Urinary bladder (tissue), 4 donors: ENCODE data around the gene HM13. TPM values are rescaled to one million over a fixed set of nuclear protein-coding genes. Genes with fewer than 3 reads are reported as not detected.
"Not testable (repeated sequence)": the region's sequence is repeated elsewhere in the genome, so short reads cannot be mapped to it uniquely, and the experiment has no call there.

ENCODE experiments used
- DNase-seq: peaks from one replicate; pipeline ENCODE4 v3.0.0-alpha.2; 2015; ENCODE audit errors: extremely low spot score
- H3K27ac ChIP-seq: one replicate; pipeline ENCODE4 v1.5.1; 2013; ENCODE audit warnings: low read depth, mild to moderate bottlenecking, moderate library complexity
- H3K36me3 ChIP-seq: one replicate; pipeline ENCODE4 v1.6.1; 2013; ENCODE audit warnings: mild to moderate bottlenecking, moderate library complexity; ENCODE audit not compliant: insufficient read depth
- H3K4me1 ChIP-seq: one replicate; pipeline ENCODE4 v1.6.1; 2013; ENCODE audit warnings: mild to moderate bottlenecking, moderate library complexity; ENCODE audit not compliant: insufficient read depth
- H3K4me3 ChIP-seq: one replicate; pipeline ENCODE4 v1.5.1; 2013; ENCODE audit warnings: low read depth, low read length
- WGBS: extraction: QIAGEN DNeasy Blood & Tissue Kit; methylation state at CpG from one replicate; pipeline ENCODE4 v1.1.7; 2013; 5-methylcytosine and 5-hydroxymethylcytosine counted together
- polyA plus RNA-seq: library from polyadenylated mRNA; stranded (reverse); fragments of 200-250 nt; gene quantifications from one replicate; pipeline ENCODE4 v1.2.3, GENCODE V29; 2013
- total RNA-seq: library from RNA; depleted of rRNA; stranded (reverse); fragments of >200 nt; gene quantifications from one replicate; pipeline ENCODE4 v1.2.3, GENCODE V29; 2014
- donor health status: healthy with polysubstance abuse.
- donor health status: healthy.

HM13 gene
- total and polyA plus RNA-seq, 2 donors, result 48.8 to 90.4 TPM

DNA sequence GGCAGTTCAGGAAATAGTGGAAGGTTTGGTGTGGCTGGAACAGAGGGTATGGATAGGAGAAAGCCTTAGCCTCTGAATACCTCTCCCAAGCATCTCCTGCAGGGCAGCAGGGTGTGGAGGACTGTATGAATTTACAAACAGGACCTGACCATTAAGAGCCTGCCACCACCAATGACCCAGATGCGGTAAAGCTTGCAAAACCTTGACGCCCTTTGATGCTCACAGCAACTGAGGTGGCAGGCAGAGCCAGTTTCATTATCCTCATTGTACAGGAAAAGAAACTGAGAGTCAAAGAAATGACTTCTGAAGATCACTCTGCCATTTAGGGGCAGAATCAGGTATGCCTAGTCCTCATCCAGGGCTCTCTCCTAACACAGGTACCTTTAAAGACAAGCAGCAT is 2.4 kb downstream of the HM13 start:
- no peaks in the 10 kb centered on the region for H3K36me3 ChIP-seq
- DNase-seq, result no peak
- H3K4me3 ChIP-seq, result no peak overlapping the region
- no peaks in the 10 kb centered on the region for H3K4me1 ChIP-seq
- H3K27ac ChIP-seq, result no peak overlapping the region
- 96% methylated on average over 2 of the region's 2 CpGs for WGBS

DNA sequence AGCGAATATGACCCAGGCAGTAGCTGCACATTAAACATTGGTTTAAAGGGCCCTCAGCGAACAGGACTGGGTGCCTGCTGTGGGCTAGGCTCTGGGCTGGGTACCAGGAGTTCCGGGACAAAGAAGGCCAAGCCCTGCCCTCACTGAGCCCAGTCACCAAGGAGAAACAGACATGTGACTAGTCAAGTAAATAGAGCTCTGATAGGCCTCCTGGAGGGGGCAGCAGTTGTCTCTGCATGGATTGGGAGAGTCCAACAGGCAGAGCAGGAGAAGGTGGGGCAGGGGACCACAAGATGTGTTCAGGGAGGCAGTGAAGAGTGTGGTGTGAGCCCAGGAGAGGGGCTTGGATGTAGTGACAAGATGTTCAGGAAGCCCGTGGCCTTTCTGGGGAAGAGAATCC is 3.1 kb downstream of the HM13 start:
- no peak overlapping the region for H3K4me3 ChIP-seq
- no peaks in the 10 kb centered on the region for H3K36me3 ChIP-seq
- H3K27ac ChIP-seq, result no peak overlapping the region
- no peaks in the 10 kb centered on the region for H3K4me1 ChIP-seq
- no peak for DNase-seq
- 75% methylated on average over 4 of the region's 4 CpGs for WGBS

GRCh38 chr20:31521267-31521666 is 7.0 kb downstream of the HM13 start:
- not testable (repeated sequence) for DNase-seq, H3K27ac ChIP-seq, H3K4me1 ChIP-seq

DNA sequence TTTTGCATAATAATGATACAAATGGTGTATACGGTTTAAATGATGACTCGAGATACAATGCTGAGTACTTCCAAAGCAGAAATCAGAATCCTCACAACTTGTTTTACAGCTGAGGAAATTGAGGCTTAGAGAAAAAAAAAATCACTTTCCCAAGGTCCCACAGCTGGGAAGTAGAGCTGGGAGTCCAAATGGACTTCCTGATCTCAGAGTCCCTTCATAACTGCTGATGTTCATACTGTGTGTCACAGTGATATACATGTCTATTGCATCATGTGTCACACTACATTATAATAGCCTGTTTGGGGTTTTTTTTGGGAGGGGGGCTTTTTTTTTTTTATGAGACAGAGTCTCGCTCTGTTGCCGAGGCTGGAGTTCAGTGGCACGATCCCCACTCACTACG is 8.5 kb downstream of the HM13 start:
- DNase-seq, result no peak
- Histone ChIP-seq H3K4me1 (no peaks in the 10 kb centered on the region), H3K36me3 (no peaks in the 10 kb centered on the region), H3K27ac (no peak overlapping the region), H3K4me3 (no peak overlapping the region)
- 88% methylated on average over 6 of the region's 6 CpGs for WGBS

More at GRCh38 chr20:31521267-31521666, 7.0 kb downstream of the HM13 start:
- WGBS, result 85% methylated on average over 7 of the region's 7 CpGs
- H3K4me3 ChIP-seq, H3K36me3 ChIP-seq: not testable (repeated sequence)

- 86% methylated on average over 8 of the region's 8 CpGs for WGBS
- Histone ChIP-seq H3K4me3 (no peak overlapping the region), H3K4me1 (no peaks in the 10 kb centered on the region), H3K27ac (no peak overlapping the region), H3K36me3 (no peaks in the 10 kb centered on the region)
- DNase-seq, result no peak
Measured at GRCh38 chr20:31523361-31524283, 9.4 kb downstream of the HM13 start.

DNA sequence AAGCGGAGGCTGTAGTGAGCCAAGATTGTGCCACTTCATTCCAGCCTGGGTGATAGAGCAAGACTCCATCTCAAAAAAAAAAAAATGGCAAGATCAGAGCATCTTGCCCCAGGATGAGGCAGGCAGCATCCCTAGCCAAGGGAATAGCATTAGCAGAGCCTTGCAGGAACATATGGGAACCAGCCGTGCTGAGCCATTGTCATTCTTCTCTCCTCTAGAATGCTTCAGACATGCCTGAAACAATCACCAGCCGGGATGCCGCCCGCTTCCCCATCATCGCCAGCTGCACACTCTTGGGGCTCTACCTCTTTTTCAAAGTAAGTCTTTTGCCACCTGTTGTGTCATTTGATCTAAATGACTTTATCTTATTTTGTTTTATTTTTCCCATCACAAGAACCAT is 13.0 kb downstream of the HM13 start:
- H3K36me3 ChIP-seq, result no peaks in the 10 kb centered on the region
- H3K4me1 ChIP-seq, result no peaks in the 10 kb centered on the region
- DNase-seq, result no peak
- 93% methylated on average over 6 of the region's 6 CpGs for WGBS
- H3K27ac ChIP-seq, result no peak overlapping the region
- H3K4me3 ChIP-seq, result no peak overlapping the region

DNA sequence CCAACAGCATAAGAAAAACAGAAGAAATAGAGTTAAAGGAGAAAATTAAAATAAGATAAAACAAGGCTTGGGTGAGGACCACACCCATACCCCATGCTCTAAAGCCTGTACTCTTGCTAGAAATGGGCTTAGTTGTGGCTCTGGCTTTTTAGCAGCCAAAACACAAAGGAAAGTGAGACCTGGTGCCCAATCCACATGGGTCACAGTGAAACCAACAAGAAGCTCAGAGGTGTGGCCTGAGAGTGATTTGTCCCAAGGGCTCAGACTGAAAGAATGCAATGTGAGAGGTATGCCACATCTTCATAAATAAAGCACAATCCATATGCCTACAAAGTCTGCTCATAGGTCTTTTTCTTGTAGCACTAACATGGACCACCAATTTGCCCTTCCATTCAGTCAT is 21.1 kb downstream of the HM13 start:
- Histone ChIP-seq H3K27ac (no peak overlapping the region), H3K4me1 (no peaks in the 10 kb centered on the region), H3K4me3 (no peak overlapping the region), H3K36me3 (peaks cover 5% of the 10 kb centered on the region)
- DNase-seq, result no peak

- 98% methylated on average over 5 of the region's 5 CpGs for WGBS
- H3K36me3 ChIP-seq, result peaks cover 5% of the 10 kb centered on the region
- no peaks in the 10 kb centered on the region for H3K4me1 ChIP-seq
- H3K27ac ChIP-seq, result no peak overlapping the region
- no peak overlapping the region for H3K4me3 ChIP-seq
- no peak for DNase-seq
Measured at GRCh38 chr20:31536575-31536974, 22.3 kb downstream of the HM13 start.

- Histone ChIP-seq H3K4me1 (no peaks in the 10 kb centered on the region), H3K36me3 (peaks cover 5% of the 10 kb centered on the region), H3K4me3 (no peak overlapping the region), H3K27ac (no peak overlapping the region)
- DNase-seq, result no peak
- WGBS, result 89% methylated on average over 8 of the region's 8 CpGs
Measured at GRCh38 chr20:31537116-31537871, 23.1 kb downstream of the HM13 start.

DNA sequence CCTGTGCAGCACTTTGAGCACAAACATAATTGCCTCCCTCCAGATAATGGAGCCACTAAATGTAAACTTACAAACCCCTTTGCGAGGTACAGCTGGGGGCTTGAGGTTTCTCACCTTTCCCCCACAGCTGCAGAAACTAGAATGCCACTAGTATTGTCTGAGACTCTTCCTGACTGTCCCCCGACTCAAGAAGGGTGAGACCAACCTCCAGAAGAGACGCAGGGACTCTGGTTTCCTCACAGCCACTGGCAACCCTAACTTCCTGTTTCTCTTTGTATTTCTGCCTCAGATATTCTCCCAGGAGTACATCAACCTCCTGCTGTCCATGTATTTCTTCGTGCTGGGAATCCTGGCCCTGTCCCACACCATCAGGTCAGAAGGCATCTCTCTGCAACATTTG is 23.6 kb downstream of the HM13 start:
- Histone ChIP-seq H3K4me3 (no peak overlapping the region), H3K36me3 (peaks cover 5% of the 10 kb centered on the region)
- 65% methylated on average over 4 of the region's 4 CpGs for WGBS

GRCh38 chr20:31538326-31538725 is 24.1 kb downstream of the HM13 start:
- no peak overlapping the region for H3K4me3 ChIP-seq
- DNase-seq, result no peak
- H3K36me3 ChIP-seq, result peaks cover 5% of the 10 kb centered on the region
- no peaks in the 10 kb centered on the region for H3K4me1 ChIP-seq
- no peak overlapping the region for H3K27ac ChIP-seq
- WGBS, result 88% methylated on average over 4 of the region's 4 CpGs

More for the DNA sequence above, 23.6 kb downstream of the HM13 start:
- Histone ChIP-seq H3K4me1 (no peaks in the 10 kb centered on the region), H3K27ac (no peak overlapping the region)
- DNase-seq, result no peak

- not testable (repeated sequence) for H3K36me3 ChIP-seq, DNase-seq, H3K27ac ChIP-seq, H3K4me1 ChIP-seq, H3K4me3 ChIP-seq
- 83% methylated on average over 3 of the region's 3 CpGs for WGBS
Measured at GRCh38 chr20:31539636-31540035, 25.4 kb downstream of the HM13 start.

GRCh38 chr20:31540406-31540805 is 26.2 kb downstream of the HM13 start:
- 94% methylated on average over 3 of the region's 3 CpGs for WGBS
- Histone ChIP-seq H3K4me1 (no peaks in the 10 kb centered on the region), H3K36me3 (peaks cover 5% of the 10 kb centered on the region), H3K4me3 (no peak overlapping the region), H3K27ac (no peak overlapping the region)
- DNase-seq, result no peak
